IMR-90 (cell line): ENCODE measurements around the gene CCDC33. TPM values are rescaled to one million over a fixed set of nuclear protein-coding genes. Genes with fewer than 3 reads are reported as not detected.

Source experiments
- ATAC-seq: fragments of 200-7000 bp; cut with Tn5 transposase; 2 replicates; pipeline ENCODE4 v1.9.1; 2020; ENCODE audit warnings: low read depth, mild to moderate bottlenecking, moderate library complexity
- BruUV-seq: library from RNA; stranded (reverse); fragments of 400-500 nt; replicated peaks from 2 replicates; lab custom pipeline; 2021; lab: Mats Ljungman, UMichigan
- CTCF ChIA-PET: fragments of 300-600 bp; formaldehyde crosslinking; extraction: SDS; loops from one replicate; lab custom pipeline; 2021; ENCODE audit warnings: antibody characterized with exemption; lab: Yijun Ruan, JAX
- POLR2A ChIA-PET: fragments of 300-600 bp; sonication (Branson Sonifier 250); formaldehyde crosslinking; loops from one replicate; lab custom pipeline; 2022; ENCODE audit warnings: antibody characterized with exemption; ENCODE audit not compliant: unreplicated experiment; lab: Charles Lee
- DNase-seq: peaks from one replicate; pipeline ENCODE4 v3.0.0; 2013
- H2AFZ ChIP-seq: replicated peaks from 2 replicates; pipeline ENCODE3; 2013; ENCODE audit warnings: low read length, mild to moderate bottlenecking; ENCODE audit not compliant: poor library complexity
- H2AK5ac ChIP-seq: 2 replicates; pipeline ENCODE4 v1.6.1; 2013; ENCODE audit warnings: low read depth, low read length, inconsistent platforms
- H2AK9ac ChIP-seq: replicated peaks from 2 replicates; pipeline ENCODE3; 2013; ENCODE audit warnings: mild to moderate bottlenecking, low read depth, low read length, moderate library complexity; ENCODE audit not compliant: poor library complexity
- H2BK120ac ChIP-seq: 2 replicates; pipeline ENCODE4 v1.6.1; 2013; ENCODE audit warnings: low read depth, low read length, inconsistent platforms
- H2BK15ac ChIP-seq: 3 replicates; pipeline ENCODE4 v1.6.1; 2013; ENCODE audit warnings: low read depth, low read length, inconsistent platforms
- H2BK20ac ChIP-seq: 2 replicates; pipeline ENCODE4 v1.6.1; 2013; ENCODE audit warnings: low read depth, mild to moderate bottlenecking, inconsistent platforms, low read length, moderate library complexity
- H2BK5ac ChIP-seq: 2 replicates; pipeline ENCODE4 v1.6.1; 2013; ENCODE audit warnings: mild to moderate bottlenecking, low read depth, low read length, inconsistent platforms; ENCODE audit not compliant: poor library complexity, severe bottlenecking
- H3K14ac ChIP-seq: replicated peaks from 2 replicates; pipeline ENCODE4 v1.6.1; 2013; ENCODE audit warnings: low read depth, low read length, inconsistent platforms
- H3K18ac ChIP-seq: 2 replicates; pipeline ENCODE4 v1.6.1; 2013; ENCODE audit warnings: low read depth, low read length, control low read depth
- H3K23ac ChIP-seq: 2 replicates; pipeline ENCODE4 v1.6.1; 2013; ENCODE audit warnings: low read depth, low read length, inconsistent platforms
- H3K27ac ChIP-seq: 2 replicates; pipeline ENCODE4 v1.5.1; 2013; ENCODE audit warnings: mild to moderate bottlenecking, control low read depth, low read length; ENCODE audit not compliant: insufficient read depth
- H3K27me3 ChIP-seq: 2 replicates; pipeline ENCODE4 v1.6.1; 2013; ENCODE audit warnings: low read length; ENCODE audit not compliant: control insufficient read depth, insufficient read depth
- H3K36me3 ChIP-seq: 2 replicates; pipeline ENCODE4 v1.6.1; 2013; ENCODE audit warnings: low read length, mixed read lengths; ENCODE audit not compliant: control insufficient read depth, insufficient read depth
- H3K4ac ChIP-seq: 2 replicates; pipeline ENCODE4 v1.6.1; 2013; ENCODE audit warnings: low read depth, low read length, inconsistent platforms
- H3K4me1 ChIP-seq: 2 replicates; pipeline ENCODE4 v1.6.1; 2013; ENCODE audit warnings: low read length, mixed read lengths; ENCODE audit not compliant: control insufficient read depth, insufficient read depth
- H3K4me2 ChIP-seq: 2 replicates; pipeline ENCODE4 v1.6.1; 2013; ENCODE audit warnings: low read depth, mild to moderate bottlenecking, control low read depth, low read length, moderate library complexity
- H3K4me3 ChIP-seq: 2 replicates; pipeline ENCODE4 v1.5.1; 2013; ENCODE audit warnings: low read depth, mild to moderate bottlenecking, control low read depth, low read length, moderate library complexity; ENCODE audit not compliant: insufficient read depth
- H3K56ac ChIP-seq: 2 replicates; pipeline ENCODE4 v1.6.1; 2013; ENCODE audit warnings: low read length, inconsistent platforms; ENCODE audit not compliant: insufficient read depth; ENCODE audit errors: extremely low read depth
- H3K79me1 ChIP-seq, 2 experiments: 2 replicates each; pipeline ENCODE4 v1.6.1; 2013; ENCODE audit warnings: low read length in 2 of 2, inconsistent platforms in 1 of 2, low read depth in 1 of 2
- H3K9ac ChIP-seq: 2 replicates; pipeline ENCODE4 v1.6.1; 2013; ENCODE audit warnings: low read depth, low read length, control low read depth
- H3K9me1 ChIP-seq: 2 replicates; pipeline ENCODE4 v1.6.1; 2013; ENCODE audit warnings: low read length, inconsistent platforms; ENCODE audit not compliant: insufficient read depth
- H3K9me3 ChIP-seq: 2 replicates; pipeline ENCODE4 v1.6.1; 2013; ENCODE audit warnings: low read length; ENCODE audit not compliant: control insufficient read depth, insufficient read depth
- H4K20me1 ChIP-seq: 2 replicates; pipeline ENCODE4 v1.6.1; 2013; ENCODE audit warnings: low read length, inconsistent platforms; ENCODE audit not compliant: insufficient read depth
- H4K5ac ChIP-seq: 2 replicates; pipeline ENCODE4 v1.6.1; 2013; ENCODE audit warnings: mild to moderate bottlenecking, low read depth, low read length, control low read depth
- H4K8ac ChIP-seq, 2 experiments: 2 replicates each; pipeline ENCODE4 v1.6.1; 2013; ENCODE audit warnings: low read depth in 2 of 2, low read length in 2 of 2, control low read depth in 1 of 2, inconsistent platforms in 1 of 2
- H4K91ac ChIP-seq: 2 replicates; pipeline ENCODE4 v1.6.1; 2013; ENCODE audit warnings: low read depth, low read length, inconsistent platforms; ENCODE audit not compliant: insufficient read depth
- BHLHE40 ChIP-seq: fragments of 150-350 bp; IDR thresholded peaks from 2 replicates; pipeline ENCODE4 v1.6.1; 2016; ENCODE audit warnings: mild to moderate bottlenecking, low read depth, low read length
- CHD1 ChIP-seq: IDR thresholded peaks from 2 replicates; pipeline ENCODE4 v1.6.1; 2012; ENCODE audit warnings: low read depth, low read length, improper control_type of control experiment
- CTCF ChIP-seq: conservative IDR thresholded peaks from 2 replicates; pipeline ENCODE4 v1.5.1; 2012; ENCODE audit warnings: mild to moderate bottlenecking, low read depth, low read length, improper control_type of control experiment
- ELK1 ChIP-seq: fragments of 150-350 bp; IDR thresholded peaks from 2 replicates; pipeline ENCODE4 v1.6.1; 2016; ENCODE audit warnings: low read depth, mild to moderate bottlenecking, low read length, moderate library complexity, borderline replicate concordance
- FOS ChIP-seq: fragments of 150-350 bp; IDR thresholded peaks from 2 replicates; pipeline ENCODE4 v1.6.1; 2016; ENCODE audit warnings: low read depth, low read length
- POLR2A ChIP-seq: IDR thresholded peaks from 2 replicates; pipeline ENCODE4 v1.6.1; 2012; ENCODE audit warnings: mild to moderate bottlenecking, low read depth, low read length
- RCOR1 ChIP-seq: IDR thresholded peaks from 2 replicates; pipeline ENCODE4 v1.6.1; 2012; ENCODE audit warnings: mild to moderate bottlenecking, low read length, improper control_type of control experiment; ENCODE audit not compliant: insufficient replicate concordance
- SMC3 ChIP-seq: fragments of 150-350 bp; IDR thresholded peaks from 2 replicates; pipeline ENCODE4 v1.6.1; 2016; ENCODE audit warnings: low read depth, mild to moderate bottlenecking, antibody characterized with exemption, low read length, moderate library complexity
- WGBS, 2 experiments: methylation state at CpG; one replicate each; pipeline versions ENCODE4 v1.1.5 to v1.1.7; 2013; ENCODE audit warnings: missing lambda C conversion rate in 2 of 2; ENCODE audit not compliant: insufficient read length in 1 of 2; ENCODE audit errors: extremely low coverage in 2 of 2; 5-methylcytosine and 5-hydroxymethylcytosine counted together
- dilution Hi-C: fragments of 300-500 bp; cut with HindIII; formaldehyde crosslinking; loops from one replicate; pipeline ENCODE4 v1.14.3; 2018; ENCODE audit warnings: low sequenced_read_pairs; ENCODE audit not compliant: unreplicated experiment
- in situ Hi-C: fragments of 300-500 bp; cut with MboI; formaldehyde crosslinking; loops from 3 replicates; pipeline ENCODE4 v1.14.3; 2019; ENCODE audit warnings: low sequenced_read_pairs, inconsistent platforms, mixed read lengths
- intact Hi-C: fragments of 100-400 bp; cut with micrococcal nuclease; formaldehyde crosslinking; loops from 2 replicates; pipeline ENCODE4 v1.10.0; 2022
- polyA plus RNA-seq, 3 experiments: library from polyadenylated mRNA; depleted of rRNA; stranded (reverse); fragments of >200 nt; gene quantifications; 2 replicates each; pipeline ENCODE4 v1.2.3, GENCODE V29; 2012; ENCODE audit warnings: low replicate concordance in 1 of 3
- total RNA-seq: library from RNA; depleted of rRNA; stranded (reverse); fragments of >200 nt; gene quantifications from 2 replicates; pipeline ENCODE4 v1.2.3, GENCODE V29; 2012

Gene CCDC33
- total and polyA plus RNA-seq, 2 of the 4 experiments (the other 2 are of a cell fraction), result not detected

GRCh38 chr15:74376825-74377581 is 140.9 kb downstream of the CCDC33 start:
- BruUV-seq, result no TSS peak

More at GRCh38 chr15:74376825-74377581, 140.9 kb downstream of the CCDC33 start:
- no peak for ATAC-seq
- Histone ChIP-seq H2AK9ac (no peak overlapping the region), H3K9me3 (no peaks in the 10 kb centered on the region), H3K27me3 (peaks cover 7% of the 10 kb centered on the region), H3K27ac (no peak overlapping the region), H4K91ac (no peak overlapping the region), H3K9me1 (no peaks in the 10 kb centered on the region), H3K79me1 (no peaks in the 10 kb centered on the region), H2AK5ac (no peak overlapping the region), H2BK20ac (no peak overlapping the region), H3K4me1 (peaks cover 4% of the 10 kb centered on the region; the same call in 1 of the 2 replicates), H2BK120ac (no peak overlapping the region), H3K23ac (no peak overlapping the region), H4K5ac (no peak overlapping the region), H2AFZ (no peak overlapping the region), H4K20me1 (no peaks in the 10 kb centered on the region; the same call in 1 of the 2 replicates), H2BK15ac (no peak overlapping the region), H3K4ac (no peak overlapping the region), H4K8ac (no peak overlapping the region), H3K4me2 (no peak overlapping the region), H3K4me3 (no peak overlapping the region), H3K14ac (no peak overlapping the region), H3K18ac (no peak overlapping the region), H3K36me3 (no peaks in the 10 kb centered on the region), H2BK5ac (no peak overlapping the region), H3K56ac (no peak overlapping the region), H3K9ac (no peak overlapping the region)
- in situ Hi-C loops (loop anchor here (10.0 kb wide), 1 partner anchor 398 kb away; no protein-coding TSS in a partner anchor), dilution Hi-C loops (no loop called here), intact Hi-C loops (loop anchor here (10.0 kb wide), 1 partner anchor 578 kb away; the partner anchor contains the start of gene RPP25)
- POLR2A ChIA-PET, result no interaction called here
- CTCF ChIA-PET, result no interaction called here
- DNase-seq, result no peak
- WGBS, 2 experiments, result 80% methylated on average over 1 of the region's 6 CpGs; no CpG with 5 or more reads in 1 of the 2 experiments
- no peak for TF ChIP-seq SMC3
- TF ChIP-seq CTCF, result no peak
- TF ChIP-seq RCOR1, result no peak
- TF ChIP-seq ELK1, result no peak
- TF ChIP-seq FOS, result no peak
- no peak for TF ChIP-seq POLR2A
- TF ChIP-seq BHLHE40, result no peak
- TF ChIP-seq CHD1, result no peak
